ENCODE measurements around the gene BCL2L12.

GRCh38 chr19:49665351-49666119, at the start of gene BCL2L12, which contains the start of gene IRF3:
- no peak for TF ChIP-seq EP300 (IDR thresholded peaks at IDR 0.05)
- TF ChIP-seq CTCF (IDR thresholded peaks at IDR 0.05), result peak in 1 of 3 donors; percentile 27
- TF ChIP-seq POLR2A (IDR thresholded peaks at IDR 0.05), result peak; percentile 54

Data from ovary (tissue), 3 donors.